ENCODE data around the gene GSTO2.

The GSTO2 gene

DNA sequence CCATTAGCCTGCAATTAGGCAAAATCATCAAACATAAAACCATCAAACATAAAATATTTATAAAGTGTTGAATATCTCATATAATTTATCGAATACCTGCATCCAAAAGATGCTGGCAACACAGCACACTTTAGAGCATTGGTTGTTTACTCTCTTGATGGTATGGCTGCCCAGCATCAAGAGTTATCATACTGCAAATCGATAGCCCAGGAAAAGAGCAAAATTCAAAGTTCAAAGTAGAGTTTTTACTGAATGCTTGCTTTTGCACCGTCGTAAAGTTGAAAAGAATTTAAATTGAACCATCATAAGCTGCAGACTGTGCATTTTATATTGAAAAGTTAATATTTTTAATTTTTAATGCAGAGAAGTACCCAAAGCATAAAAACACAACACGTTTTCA is 4.2 kb upstream of the GSTO2 start:
- Histone ChIP-seq H3K27me3 (ENCODE audit: insufficient read depth, low read length) (no peaks in the 10 kb centered on the region), H3K36me3 (ENCODE audit: insufficient read depth, low read length) (peaks cover 80% of the 10 kb centered on the region), H3K27ac (ENCODE audit: low read depth, low read length) (no peak overlapping the region), H3K9ac (ENCODE audit: low read depth, low read length) (no peak overlapping the region), H3K9me3 (ENCODE audit: insufficient read depth, low read depth, low read length) (no peaks in the 10 kb centered on the region), H3K4me1 (ENCODE audit: insufficient read depth, low read length) (peaks cover 12% of the 10 kb centered on the region; the same call in 1 of the 2 replicates), H3K4me3 (ENCODE audit: low read length) (no peak overlapping the region)
- 95% methylated on average over 5 of the region's 5 CpGs for WGBS

- Histone ChIP-seq H3K27ac (ENCODE audit: low read depth, low read length) (peak overlapping the region; percentile 92; the same call in 1 of the 2 replicates), H3K36me3 (ENCODE audit: insufficient read depth, low read length) (peaks cover 49% of the 10 kb centered on the region), H3K4me3 (ENCODE audit: low read length) (peak overlapping the region; percentile 99), H3K27me3 (ENCODE audit: insufficient read depth, low read length) (no peaks in the 10 kb centered on the region), H3K9me3 (ENCODE audit: insufficient read depth, low read depth, low read length) (no peaks in the 10 kb centered on the region), H3K9ac (ENCODE audit: low read depth, low read length) (peak overlapping the region; percentile 98), H3K4me1 (ENCODE audit: insufficient read depth, low read length) (no peaks in the 10 kb centered on the region)
- 95% methylated on average over 14 of the region's 14 CpGs for whole genome bisulfite sequencing
These were observed 1.1 kb upstream of the GSTO2 start for GRCh38 chr10:104267721-104268404.

- Histone ChIP-seq H3K9me3 (ENCODE audit: insufficient read depth, low read depth, low read length) (no peaks in the 10 kb centered on the region), H3K36me3 (ENCODE audit: insufficient read depth, low read length) (peaks cover 44% of the 10 kb centered on the region), H3K27ac (ENCODE audit: low read depth, low read length) (peak overlapping the region; percentile 92), H3K27me3 (ENCODE audit: insufficient read depth, low read length) (no peaks in the 10 kb centered on the region), H3K9ac (ENCODE audit: low read depth, low read length) (peak overlapping the region; percentile 98), H3K4me1 (ENCODE audit: insufficient read depth, low read length) (no peaks in the 10 kb centered on the region), H3K4me3 (ENCODE audit: low read length) (peak overlapping the region; percentile 99)
- 24% methylated on average over 10 of the region's 10 CpGs for WGBS
These were observed 625 bp upstream of the GSTO2 start for GRCh38 chr10:104268405-104268712.

- Histone ChIP-seq H3K27me3 (ENCODE audit: insufficient read depth, low read length) (peaks cover 12% of the 10 kb centered on the region; the same call in 1 of the 2 replicates), H3K27ac (ENCODE audit: low read depth, low read length) (no peak overlapping the region), H3K4me1 (ENCODE audit: insufficient read depth, low read length) (peaks cover 6% of the 10 kb centered on the region; the same call in 1 of the 2 replicates), H3K9me3 (ENCODE audit: insufficient read depth, low read depth, low read length) (no peaks in the 10 kb centered on the region), H3K9ac (ENCODE audit: low read depth, low read length) (no peak overlapping the region), H3K4me3 (ENCODE audit: low read length) (no peak overlapping the region), H3K36me3 (ENCODE audit: insufficient read depth, low read length) (no peaks in the 10 kb centered on the region)
- 100% methylated on average over 1 of the region's 1 CpG for WGBS
These were observed 4.3 kb downstream of the GSTO2 start for GRCh38 chr10:104273286-104273685.

GRCh38 chr10:104273899-104274575 is 5.1 kb downstream of the GSTO2 start:
- H3K27me3 ChIP-seq (ENCODE audit: insufficient read depth, low read length): peaks cover 12% of the 10 kb centered on the region; the same call in 1 of the 2 replicates
- H3K27ac ChIP-seq (ENCODE audit: low read depth, low read length): no peak overlapping the region
- peaks cover 6% of the 10 kb centered on the region; the same call in 1 of the 2 replicates for H3K4me1 ChIP-seq (ENCODE audit: insufficient read depth, low read length)
- 92% methylated on average over 4 of the region's 4 CpGs for WGBS
- no peaks in the 10 kb centered on the region for H3K9me3 ChIP-seq (ENCODE audit: insufficient read depth, low read depth, low read length)
- 0 out of 2 replicates have a peak overlapping the region, but pooled peaks have one; percentile 58 for H3K4me3 ChIP-seq (ENCODE audit: low read length)
- no peak overlapping the region for H3K9ac ChIP-seq (ENCODE audit: low read depth, low read length)
- no peaks in the 10 kb centered on the region for H3K36me3 ChIP-seq (ENCODE audit: insufficient read depth, low read length)

DNA sequence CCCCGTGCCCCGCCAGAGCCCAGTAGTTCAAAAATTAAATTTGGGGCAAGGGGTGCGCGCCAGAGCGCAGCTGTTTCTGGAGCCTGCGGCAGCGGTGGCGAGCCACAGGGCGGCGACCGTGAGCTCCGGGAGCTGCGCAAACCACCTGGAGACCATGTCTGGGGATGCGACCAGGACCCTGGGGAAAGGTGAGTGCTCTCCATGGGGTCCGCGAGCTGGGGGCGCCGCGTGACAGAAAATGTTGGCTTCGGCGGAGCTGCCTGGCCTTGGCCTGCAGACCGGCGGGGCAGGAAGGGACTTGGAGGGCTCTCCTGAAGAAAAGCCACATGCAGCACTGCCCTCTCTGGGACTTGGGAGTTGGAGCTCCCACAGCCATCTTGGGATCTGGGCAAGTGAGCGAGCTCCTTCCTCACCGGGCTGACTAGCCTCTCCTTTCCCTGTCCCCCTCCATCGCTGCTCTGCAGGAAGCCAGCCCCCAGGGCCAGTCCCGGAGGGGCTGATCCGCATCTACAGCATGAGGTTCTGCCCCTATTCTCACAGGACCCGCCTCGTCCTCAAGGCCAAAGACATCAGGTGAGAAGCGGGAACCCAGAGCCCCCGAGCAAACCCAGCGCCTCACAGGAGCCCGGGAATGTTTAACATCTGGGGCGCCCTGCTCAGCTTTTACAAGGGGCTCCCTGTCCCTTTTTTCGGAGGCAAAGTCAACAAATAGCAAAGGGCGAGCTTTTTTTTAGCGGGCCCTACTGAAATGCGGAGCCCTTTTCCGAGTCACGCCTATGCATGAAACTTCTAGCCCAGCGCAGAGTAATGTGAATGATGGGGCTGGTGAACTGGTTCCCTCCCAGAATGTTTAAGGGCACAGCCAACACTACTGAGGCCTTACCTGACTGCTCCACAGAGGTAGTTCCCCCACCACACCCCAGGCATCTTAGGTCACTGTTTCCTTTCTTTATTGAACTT is 6.1 kb downstream of the GSTO2 start:
- Histone ChIP-seq H3K4me3 (ENCODE audit: low read length) (peak overlapping the region; percentile 58), H3K27ac (ENCODE audit: low read depth, low read length) (no peak overlapping the region), H3K9me3 (ENCODE audit: insufficient read depth, low read depth, low read length) (no peaks in the 10 kb centered on the region), H3K27me3 (ENCODE audit: insufficient read depth, low read length) (peaks cover 12% of the 10 kb centered on the region; the same call in 1 of the 2 replicates), H3K9ac (ENCODE audit: low read depth, low read length) (peak overlapping the region; percentile 68), H3K36me3 (ENCODE audit: insufficient read depth, low read length) (no peaks in the 10 kb centered on the region), H3K4me1 (ENCODE audit: insufficient read depth, low read length) (peaks cover 6% of the 10 kb centered on the region; the same call in 1 of the 2 replicates)
- 47% methylated on average over 42 of the region's 42 CpGs for WGBS

DNA sequence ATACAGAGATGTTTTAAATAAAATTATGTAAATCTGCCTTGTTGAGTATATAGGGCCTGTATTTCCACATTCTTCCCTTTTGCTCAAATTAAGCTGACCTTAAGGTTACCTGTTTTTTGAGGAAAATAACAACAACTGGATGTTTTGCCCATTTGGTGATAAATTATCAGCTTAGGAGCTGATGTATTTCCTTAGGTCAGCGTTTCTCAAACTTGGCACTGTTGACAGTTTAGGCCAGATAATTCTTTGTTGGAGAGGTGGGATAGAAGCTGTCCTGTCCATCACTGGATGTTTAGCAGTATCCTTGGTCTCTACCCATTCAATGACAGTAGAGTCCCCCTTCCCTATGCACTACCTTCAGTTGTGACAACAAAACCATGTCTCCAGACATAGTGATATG is 7.2 kb downstream of the GSTO2 start:
- H3K9me3 ChIP-seq (ENCODE audit: insufficient read depth, low read depth, low read length): no peaks in the 10 kb centered on the region
- H3K27ac ChIP-seq (ENCODE audit: low read depth, low read length): no peak overlapping the region
- H3K27me3 ChIP-seq (ENCODE audit: insufficient read depth, low read length): peaks cover 12% of the 10 kb centered on the region; the same call in 1 of the 2 replicates
- WGBS: 90% methylated on average over 1 of the region's 1 CpG
- H3K36me3 ChIP-seq (ENCODE audit: insufficient read depth, low read length): no peaks in the 10 kb centered on the region
- H3K9ac ChIP-seq (ENCODE audit: low read depth, low read length): no peak overlapping the region
- H3K4me3 ChIP-seq (ENCODE audit: low read length): no peak overlapping the region
- H3K4me1 ChIP-seq (ENCODE audit: insufficient read depth, low read length): peaks cover 6% of the 10 kb centered on the region; the same call in 1 of the 2 replicates

GRCh38 chr10:104277785-104278184 is 8.8 kb downstream of the GSTO2 start:
- Histone ChIP-seq H3K4me3 (ENCODE audit: low read length) (no peak overlapping the region), H3K27ac (ENCODE audit: low read depth, low read length) (no peak overlapping the region), H3K9me3 (ENCODE audit: insufficient read depth, low read depth, low read length) (no peaks in the 10 kb centered on the region), H3K36me3 (ENCODE audit: insufficient read depth, low read length) (no peaks in the 10 kb centered on the region; the same call in 1 of the 2 replicates), H3K9ac (ENCODE audit: low read depth, low read length) (no peak overlapping the region), H3K27me3 (ENCODE audit: insufficient read depth, low read length) (peaks cover 12% of the 10 kb centered on the region; the same call in 1 of the 2 replicates), H3K4me1 (ENCODE audit: insufficient read depth, low read length) (peaks cover 6% of the 10 kb centered on the region; the same call in 1 of the 2 replicates)
- WGBS: 100% methylated on average over 1 of the region's 2 CpGs

DNA sequence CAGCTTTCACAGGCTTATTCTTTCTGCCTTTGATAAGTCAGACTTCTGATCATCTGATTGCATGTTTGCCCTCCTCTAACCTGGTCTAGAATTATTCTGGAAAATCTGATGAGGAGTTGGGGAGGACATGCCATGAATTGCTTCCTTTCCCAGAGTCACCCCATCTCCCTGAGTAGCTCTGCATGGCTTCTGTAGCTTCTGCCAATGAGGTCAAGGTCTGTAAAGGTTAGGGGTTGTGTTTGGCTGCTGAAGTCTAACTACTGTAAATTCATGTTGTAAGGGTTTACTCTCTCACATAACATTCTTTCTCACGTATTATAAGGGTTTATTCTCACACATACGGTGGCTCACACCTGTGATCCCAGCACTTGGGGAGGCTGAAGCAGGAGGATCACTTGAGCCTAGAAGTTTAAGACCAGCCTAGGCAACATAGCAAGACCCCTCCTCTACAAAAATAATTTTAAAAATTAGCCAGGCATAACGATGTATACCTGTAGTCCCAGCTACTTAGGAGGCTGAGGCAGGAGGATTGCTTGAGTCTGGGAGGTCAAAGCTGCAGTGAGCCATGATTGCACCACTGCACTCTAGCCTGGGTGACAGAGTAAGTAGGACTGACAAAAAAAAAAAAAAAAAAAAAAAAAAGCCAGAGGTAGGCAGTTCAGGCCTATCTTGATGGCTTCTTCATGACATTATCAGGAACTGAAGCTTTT is 10.7 kb downstream of the GSTO2 start:
- WGBS: 97% methylated on average over 3 of the region's 3 CpGs

GRCh38 chr10:104281694-104282093 is 12.7 kb downstream of the GSTO2 start:
- no peaks in the 10 kb centered on the region for H3K4me1 ChIP-seq (ENCODE audit: insufficient read depth, low read length)
- 85% methylated on average over 3 of the region's 3 CpGs for WGBS

More for the DNA sequence above, 10.7 kb downstream of the GSTO2 start:
- Histone ChIP-seq H3K27me3 (ENCODE audit: insufficient read depth, low read length) (0 out of 2 replicates have a peak, but pooled peaks cover 9% of the 10 kb centered on the region), H3K36me3 (ENCODE audit: insufficient read depth, low read length) (no peaks in the 10 kb centered on the region; the same call in 1 of the 2 replicates), H3K9me3 (ENCODE audit: insufficient read depth, low read depth, low read length) (no peaks in the 10 kb centered on the region), H3K27ac (ENCODE audit: low read depth, low read length) (no peak overlapping the region), H3K4me1 (ENCODE audit: insufficient read depth, low read length) (no peaks in the 10 kb centered on the region; the same call in 1 of the 2 replicates), H3K9ac (ENCODE audit: low read depth, low read length) (no peak overlapping the region), H3K4me3 (ENCODE audit: low read length) (no peak overlapping the region)

More at GRCh38 chr10:104281694-104282093, 12.7 kb downstream of the GSTO2 start:
- H3K9ac ChIP-seq (ENCODE audit: low read depth, low read length): no peak overlapping the region
- no peak overlapping the region for H3K27ac ChIP-seq (ENCODE audit: low read depth, low read length)
- no peaks in the 10 kb centered on the region for H3K9me3 ChIP-seq (ENCODE audit: insufficient read depth, low read depth, low read length)
- H3K27me3 ChIP-seq (ENCODE audit: insufficient read depth, low read length): no peaks in the 10 kb centered on the region
- H3K4me3 ChIP-seq (ENCODE audit: low read length): no peak overlapping the region
- H3K36me3 ChIP-seq (ENCODE audit: insufficient read depth, low read length): no peaks in the 10 kb centered on the region; the same call in 1 of the 2 replicates

Measured in HUES64 (cell line).